Measurements from ENCODE around the gene NUDT4.
A peak's percentile ranks its signal among the peaks of the same experiment; 100 is the strongest.
"Not testable (repeated sequence)": the region's sequence is repeated elsewhere in the genome, so short reads cannot be mapped to it uniquely, and the experiment has no call there.

NUDT4 gene

DNA sequence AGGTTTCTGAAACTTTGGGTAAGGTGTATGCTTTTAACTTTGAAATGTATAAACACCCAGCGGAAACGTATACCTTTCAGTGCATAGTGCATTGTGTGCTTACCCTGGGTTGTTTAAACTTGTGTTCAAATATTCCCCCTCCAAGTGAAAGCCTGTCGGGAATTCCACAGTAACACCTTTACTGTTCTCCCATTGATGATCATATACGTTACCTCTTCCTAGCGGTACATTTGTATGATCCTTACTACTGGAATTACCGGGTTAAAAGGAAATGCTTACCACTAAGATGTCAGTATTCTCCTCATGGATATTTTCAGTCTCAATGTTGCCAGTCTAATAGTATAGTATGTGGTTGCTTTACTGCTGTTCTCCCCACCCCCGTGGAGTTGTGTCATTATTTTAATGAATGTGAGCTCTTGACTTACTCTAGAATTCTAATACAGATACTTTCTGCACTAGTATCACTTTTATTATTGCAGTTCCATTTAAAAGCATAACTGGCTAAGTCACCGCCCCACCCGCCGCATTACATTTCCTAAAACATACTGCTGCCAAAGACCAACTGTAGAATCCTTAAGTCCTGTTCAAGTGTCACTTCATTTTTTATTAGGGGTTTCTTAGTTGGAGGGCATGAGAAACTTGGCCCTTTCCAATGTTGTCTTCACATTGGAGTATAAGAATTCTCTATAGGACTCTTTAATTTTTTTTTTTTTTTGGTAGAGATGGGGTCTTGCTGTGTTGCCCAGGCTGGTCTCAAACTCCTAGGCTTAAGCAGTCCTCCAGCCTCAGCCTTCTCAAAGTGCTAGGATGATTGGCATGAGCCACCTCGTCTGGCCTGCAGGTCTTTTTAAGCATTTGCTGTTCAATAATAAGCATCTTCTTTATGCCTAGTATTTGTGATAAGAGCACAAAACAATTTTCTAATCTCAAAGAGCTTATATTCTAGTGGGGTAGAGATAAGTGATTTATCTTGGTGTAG is 24.9 kb downstream of the NUDT4 start:
- no peak for DNase-seq

DNA sequence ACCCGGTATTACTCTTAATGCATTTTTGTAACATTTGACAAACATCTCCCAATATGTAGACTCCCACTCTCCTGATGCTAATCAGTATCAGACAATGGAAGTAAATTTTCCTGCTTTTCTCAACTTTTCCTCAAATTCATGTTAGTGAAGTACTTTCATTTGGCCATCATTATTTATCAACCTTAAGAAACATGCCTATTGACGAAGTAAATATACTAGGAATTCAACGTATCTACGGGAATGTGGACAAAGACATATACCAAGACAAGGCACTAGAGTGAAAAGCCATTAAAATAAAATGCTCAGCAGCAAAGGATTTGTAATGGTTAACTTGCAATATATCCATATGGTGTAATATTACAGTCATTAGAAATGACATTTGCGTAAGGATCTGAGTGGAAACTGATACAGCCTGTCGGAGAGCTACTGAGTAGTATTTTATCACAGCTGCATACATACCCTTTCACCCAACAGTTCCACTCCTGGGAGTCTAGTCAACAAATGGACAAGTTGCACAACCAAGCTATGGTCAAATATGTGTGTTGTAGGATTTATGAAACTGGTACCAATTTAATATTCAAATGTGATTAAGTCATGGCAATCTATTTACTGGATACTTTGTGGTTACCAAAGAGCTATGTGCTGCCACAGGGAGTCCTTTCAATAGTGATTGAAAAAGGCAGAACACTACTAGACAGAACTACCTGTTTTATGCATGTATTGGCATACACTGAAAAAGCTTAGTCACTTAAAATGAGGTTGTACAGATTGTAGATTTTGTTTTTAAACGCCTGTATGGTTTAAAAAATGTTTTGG is 26.5 kb downstream of the NUDT4 start:
- DNase-seq, result no peak

GRCh38 chr12:93404961-93405849 is 27.5 kb downstream of the NUDT4 start:
- DNase-seq, result no peak

DNA sequence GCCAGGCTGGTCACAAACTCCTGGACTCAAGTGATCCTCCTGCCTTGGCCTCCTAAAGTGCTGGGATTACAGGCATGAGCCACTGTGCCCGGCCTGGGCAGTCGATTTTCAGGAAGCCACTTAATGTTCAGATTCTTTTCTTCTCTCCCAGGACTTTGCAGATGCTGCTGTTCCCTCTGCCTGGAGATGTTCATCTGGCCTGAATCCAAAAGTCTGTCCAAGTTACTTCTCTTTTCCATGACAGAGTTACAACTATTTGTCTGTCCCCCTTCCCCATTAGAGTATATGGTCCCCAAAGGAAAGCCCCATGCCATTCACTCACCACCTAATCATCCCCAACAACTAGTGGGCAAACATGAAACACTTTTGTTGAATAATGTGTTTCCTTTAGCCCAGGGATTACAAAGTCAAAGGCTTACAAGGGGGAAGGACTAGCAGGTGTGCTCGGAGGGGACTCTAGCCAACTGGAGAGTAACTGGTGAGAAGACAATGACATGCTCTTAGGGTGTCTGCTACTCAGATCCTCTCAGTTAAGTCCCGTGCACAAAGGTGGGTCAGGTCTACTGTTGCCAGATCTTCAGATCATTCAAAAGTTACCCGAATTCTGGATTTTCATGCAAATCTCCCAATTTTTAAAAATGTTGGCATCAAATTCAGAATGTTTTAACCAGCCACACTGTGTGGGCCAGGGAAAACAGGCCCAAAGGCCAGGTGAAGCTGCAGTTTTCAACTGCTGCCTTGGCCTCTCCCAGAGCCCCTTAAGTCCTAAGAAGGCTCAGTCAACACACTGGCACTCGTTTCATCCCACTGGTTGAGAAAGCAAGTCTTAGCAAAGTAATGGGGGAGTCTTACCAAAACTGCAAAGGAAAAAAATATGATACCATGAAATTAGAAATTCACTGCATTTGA is 29.6 kb downstream of the NUDT4 start:
- DNase-seq, result no peak

DNA sequence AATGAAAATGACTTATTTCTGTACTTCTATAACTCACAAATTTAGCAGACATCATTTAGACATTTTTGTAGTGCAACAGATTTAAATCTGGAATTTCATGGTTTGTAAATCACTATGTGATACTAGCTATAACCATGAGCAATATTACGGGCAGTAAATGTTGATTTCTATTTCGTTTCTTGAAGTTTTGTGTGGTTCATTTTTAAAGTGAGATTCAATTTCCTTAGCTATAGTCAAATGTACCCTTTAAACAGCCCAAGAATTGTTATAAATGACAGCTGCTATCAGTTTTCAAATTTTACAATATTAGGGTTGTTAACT is 30.2 kb downstream of the NUDT4 start:
- no peak for DNase-seq

- no peak for DNase-seq
Observed at GRCh38 chr12:93408813-93409212, 31.1 kb downstream of the NUDT4 start.

- DNase-seq, result not testable (repeated sequence)
Observed at GRCh38 chr12:93409343-93410187, 31.8 kb downstream of the NUDT4 start.

DNA sequence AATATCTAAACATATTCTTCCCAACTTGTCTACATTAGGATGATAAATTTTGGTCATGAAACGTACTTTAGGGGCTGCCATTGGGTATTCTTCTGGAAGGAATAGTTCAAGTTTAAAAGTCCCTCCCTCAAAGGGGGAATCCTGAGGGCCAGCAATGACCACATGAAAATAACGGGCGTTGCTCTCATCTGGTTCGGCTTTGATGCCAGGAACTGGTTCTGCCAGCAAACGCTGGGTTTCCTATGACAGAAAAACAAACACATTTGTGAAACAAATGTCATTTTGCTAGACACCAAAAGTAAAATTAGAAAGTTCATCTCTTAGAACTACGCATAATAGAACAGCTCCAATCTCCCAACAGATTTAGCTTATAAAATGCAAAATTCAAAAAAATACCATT is 33.3 kb downstream of the NUDT4 start:
- not testable (repeated sequence) for DNase-seq

- DNase-seq, result not testable (repeated sequence)
Observed at GRCh38 chr12:93412396-93412795, 34.7 kb downstream of the NUDT4 start.

DNA sequence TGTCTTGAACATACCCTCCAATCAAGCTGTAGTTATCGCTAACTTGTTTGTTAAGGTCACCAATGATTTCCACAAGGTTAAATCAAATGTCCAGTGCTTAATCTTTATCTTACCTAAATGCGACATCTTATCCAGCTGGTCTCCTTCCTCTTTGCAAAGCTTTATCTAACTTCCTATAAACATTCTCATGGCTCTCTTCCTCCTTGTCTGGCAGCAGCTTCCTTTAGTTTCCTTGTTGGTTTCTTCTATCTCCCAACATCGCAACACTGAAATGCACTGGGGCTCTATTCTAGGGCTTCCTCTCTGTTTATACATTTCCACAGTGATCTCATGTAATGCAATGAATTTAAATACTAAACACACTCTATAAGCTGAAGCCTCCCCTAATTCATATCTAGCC is 35.3 kb downstream of the NUDT4 start:
- DNase-seq, result no peak

GRCh38 chr12:93415723-93416464 is 38.2 kb downstream of the NUDT4 start:
- no peak for DNase-seq

GRCh38 chr12:93417967-93418480 is 40.3 kb downstream of the NUDT4 start:
- no peak for DNase-seq

DNA sequence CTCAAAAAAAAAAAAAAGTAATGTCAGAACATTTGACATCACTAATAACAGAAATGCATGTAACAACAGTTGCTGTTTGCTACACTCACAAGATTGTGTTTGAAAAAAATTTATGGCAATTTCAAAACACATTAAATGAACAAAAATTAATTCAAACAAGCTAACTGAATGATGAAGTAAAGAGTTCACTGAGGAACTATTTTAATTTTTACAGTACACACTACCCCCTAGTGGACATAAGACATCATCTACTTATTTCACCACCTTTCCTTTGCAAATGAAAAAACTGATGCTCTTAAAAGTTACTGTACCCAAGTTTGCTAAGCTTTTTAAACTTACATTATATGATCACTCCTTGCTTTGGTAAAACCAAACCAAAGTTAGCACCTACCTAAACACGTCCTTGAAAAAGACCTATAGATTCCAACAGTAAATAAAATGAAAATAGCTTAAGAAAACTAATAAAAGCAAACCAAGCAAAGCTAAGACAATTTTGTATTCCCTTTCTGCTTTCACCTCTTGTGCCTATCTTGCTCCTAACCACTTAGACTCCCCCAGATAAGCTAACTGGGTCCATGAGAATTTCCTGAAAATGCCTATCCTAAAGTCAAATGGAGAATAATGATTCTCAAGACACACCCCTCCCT is 41.8 kb downstream of the NUDT4 start:
- peak; percentile 66 for DNase-seq

DNA sequence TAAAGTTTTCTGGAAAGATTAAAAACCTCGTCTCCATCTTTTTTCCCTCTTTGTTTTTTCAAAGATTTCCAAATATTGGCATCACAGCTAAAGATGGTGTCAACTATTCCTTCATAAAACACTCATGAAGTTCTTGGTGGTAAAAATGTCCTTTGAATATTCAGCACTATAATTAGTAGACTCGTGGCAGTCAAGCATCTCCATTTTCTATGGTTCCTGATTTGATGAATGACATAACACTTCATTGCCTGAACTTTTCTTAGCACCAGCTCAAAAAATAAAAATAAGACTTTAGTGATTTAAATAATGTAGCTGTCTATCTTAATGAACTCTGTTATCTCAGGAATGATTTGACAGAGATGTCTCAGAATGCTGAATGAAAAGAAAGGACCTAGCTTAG is 44.3 kb downstream of the NUDT4 start:
- DNase-seq, result no peak

- DNase-seq, result no peak
Observed at GRCh38 chr12:93425736-93426411, 48.1 kb downstream of the NUDT4 start.

- no peak for DNase-seq
Observed at GRCh38 chr12:93426412-93426805, 48.7 kb downstream of the NUDT4 start.

- DNase-seq, result no peak
Observed at GRCh38 chr12:93427779-93428564, 50.2 kb downstream of the NUDT4 start.

DNA sequence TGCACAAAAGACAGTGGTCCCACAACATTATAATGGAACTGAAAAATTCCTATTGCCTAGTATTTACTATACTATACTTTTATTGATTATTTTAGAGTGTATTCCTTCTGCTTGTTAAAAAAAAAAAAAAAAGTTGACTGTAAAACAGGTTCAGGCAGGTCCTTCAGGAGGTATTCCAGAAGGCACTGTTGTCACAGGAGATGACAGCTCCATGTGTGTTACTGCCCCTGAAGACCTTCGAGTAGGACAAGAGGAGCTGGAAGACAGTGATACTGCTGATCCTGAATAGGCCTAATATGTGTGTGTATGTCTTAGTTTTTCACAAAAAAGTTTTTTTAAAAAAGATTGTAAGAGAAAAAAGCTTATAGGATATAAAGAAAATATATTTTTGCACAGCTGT is 51.7 kb downstream of the NUDT4 start:
- no peak for DNase-seq

Measured in NCI-H1105 treated with DMSO at 0.1 percent for 48 hours (cell line).